ENCODE measurements around the gene DNAH8.

DNAH8 gene, protein sequence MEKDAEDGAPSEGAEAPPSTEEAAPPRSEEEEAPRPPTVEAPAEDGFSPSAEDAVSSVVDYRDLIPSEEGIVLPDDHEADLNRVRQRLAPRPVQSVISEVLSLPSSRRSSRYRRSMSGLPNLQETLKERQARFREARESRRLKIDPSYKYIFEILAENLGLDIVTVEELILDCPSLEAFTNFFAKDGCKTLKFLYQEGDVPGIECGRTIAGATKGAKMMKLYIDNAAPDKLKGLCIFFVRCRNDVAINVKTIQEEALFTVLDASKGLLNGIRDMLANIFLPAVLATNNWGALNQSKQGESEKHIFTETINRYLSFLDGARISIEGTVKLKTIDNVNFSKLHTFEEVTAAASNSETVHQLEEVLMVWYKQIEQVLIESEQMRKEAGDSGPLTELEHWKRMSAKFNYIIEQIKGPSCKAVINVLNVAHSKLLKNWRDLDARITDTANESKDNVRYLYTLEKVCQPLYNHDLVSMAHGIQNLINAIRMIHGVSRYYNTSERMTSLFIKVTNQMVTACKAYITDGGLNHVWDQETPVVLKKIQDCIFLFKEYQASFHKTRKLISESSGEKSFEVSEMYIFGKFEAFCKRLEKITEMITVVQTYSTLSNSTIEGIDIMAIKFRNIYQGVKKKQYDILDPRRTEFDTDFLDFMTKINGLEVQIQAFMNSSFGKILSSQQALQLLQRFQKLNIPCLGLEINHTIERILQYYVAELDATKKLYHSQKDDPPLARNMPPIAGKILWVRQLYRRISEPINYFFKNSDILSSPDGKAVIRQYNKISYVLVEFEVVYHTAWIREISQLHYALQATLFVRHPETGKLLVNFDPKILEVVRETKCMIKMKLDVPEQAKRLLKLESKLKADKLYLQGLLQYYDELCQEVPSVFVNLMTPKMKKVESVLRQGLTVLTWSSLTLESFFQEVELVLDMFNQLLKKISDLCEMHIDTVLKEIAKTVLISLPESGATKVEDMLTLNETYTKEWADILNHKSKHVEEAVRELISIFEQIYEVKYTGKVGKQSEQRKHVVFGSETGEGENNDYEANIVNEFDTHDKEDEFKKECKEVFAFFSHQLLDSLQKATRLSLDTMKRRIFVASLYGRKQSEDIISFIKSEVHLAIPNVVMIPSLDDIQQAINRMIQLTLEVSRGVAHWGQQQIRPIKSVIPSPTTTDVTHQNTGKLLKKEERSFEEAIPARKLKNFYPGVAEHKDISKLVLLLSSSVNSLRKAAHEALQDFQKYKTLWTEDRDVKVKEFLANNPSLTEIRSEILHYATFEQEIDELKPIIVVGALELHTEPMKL (N-terminal part only)

GRCh38 chr6:38715016-38715689, at the start of gene DNAH8:
Gene DNAH8, plus strand, starts transcription at chr6:38715311. Its CDS starts 7,499 bp downstream, at chr6:38722810.
- DNase-seq = no peak

GRCh38 chr6:38671885-38672467, 43.1 kb upstream of the DNAH8 start:
- peak; percentile 21 for DNase-seq

GRCh38 chr6:38673397-38674165, 41.5 kb upstream of the DNAH8 start:
- no peak for DNase-seq

DNA sequence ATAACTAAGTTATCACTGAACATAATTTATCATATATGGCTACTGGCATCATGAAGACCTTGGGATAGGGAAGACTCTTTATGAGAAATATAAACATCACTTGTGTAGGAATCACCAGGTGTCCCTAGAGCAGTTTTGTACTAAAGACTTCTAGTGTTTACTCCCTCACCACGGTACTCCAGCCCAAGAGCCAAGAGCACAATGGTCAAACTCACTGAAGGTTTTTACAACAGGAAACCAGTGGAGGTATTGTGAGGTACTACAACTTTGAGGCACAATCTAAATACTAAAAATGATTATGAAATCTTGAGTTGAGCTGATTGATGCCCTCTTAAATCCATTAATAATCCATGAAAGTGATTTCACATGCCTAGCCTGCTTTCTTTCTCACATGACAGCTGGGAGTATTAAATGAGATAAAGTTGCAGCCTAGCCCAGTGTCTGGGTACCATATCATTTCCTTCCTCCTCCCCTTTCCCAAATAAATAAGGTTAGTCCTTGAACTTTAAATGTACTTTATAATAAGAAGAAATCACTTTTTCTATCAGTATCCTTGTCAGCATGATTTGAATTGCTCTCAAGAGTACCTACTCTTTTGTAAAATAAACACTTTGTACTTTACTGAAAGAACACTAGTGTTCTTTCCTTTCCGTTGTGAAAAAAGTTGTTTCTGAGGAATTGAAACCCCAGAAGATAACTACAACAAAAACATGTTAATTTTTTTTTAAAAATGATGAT, 38.7 kb upstream of the DNAH8 start:
- DNase-seq = no peak

GRCh38 chr6:38676974-38677544, 38.1 kb upstream of the DNAH8 start:
- no peak for DNase-seq

DNA sequence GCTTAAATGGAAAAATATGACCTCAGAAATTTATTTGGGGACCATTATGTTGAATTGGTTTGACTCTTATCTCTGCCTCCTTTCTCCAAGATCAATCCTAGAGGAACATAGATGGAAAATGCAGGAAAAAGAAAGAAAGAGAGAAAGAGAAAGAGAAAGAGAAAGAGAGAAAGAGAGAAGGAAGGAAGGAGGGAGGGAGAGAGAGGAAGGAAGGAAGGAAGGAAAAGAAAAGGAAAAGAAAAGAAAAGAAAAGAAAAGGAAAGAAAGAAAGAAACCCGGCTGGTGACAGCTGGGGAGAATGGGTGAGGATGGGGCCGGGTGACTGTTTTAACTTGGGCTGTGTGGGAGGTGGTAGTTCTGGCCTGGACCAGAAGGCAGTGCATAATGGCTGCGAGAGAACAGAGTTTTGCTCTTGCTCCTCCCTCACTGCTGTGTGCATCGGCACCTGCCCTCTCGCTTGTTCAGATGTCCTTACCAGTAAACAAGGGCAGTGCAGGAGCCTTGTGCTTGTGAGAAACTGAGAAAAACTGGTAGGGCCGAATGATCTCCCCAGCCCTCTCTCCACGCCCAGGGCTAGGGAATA, 36.8 kb upstream of the DNAH8 start:
- DNase-seq = no peak

- DNase-seq = no peak
These were observed 35.4 kb upstream of the DNAH8 start for GRCh38 chr6:38679668-38680067.

DNA sequence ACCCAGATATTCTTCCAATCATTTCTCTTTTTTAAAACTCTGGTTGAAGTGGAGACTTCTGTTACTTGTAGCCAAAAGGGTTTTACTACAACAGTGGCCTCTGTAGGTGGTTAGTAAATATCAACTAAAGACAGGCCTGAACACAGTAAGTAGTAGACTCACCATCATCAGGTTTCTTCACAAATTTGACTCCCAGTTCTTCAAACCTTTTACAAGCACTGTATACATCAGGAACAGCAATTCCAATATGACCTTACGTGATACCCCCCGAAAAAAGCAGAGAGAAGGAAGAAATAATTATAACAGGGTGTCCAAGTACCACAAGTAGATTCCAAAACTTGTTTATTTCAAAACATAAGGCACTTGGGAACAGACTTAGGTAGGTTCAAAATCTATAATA, 33.3 kb upstream of the DNAH8 start:
- no peak for DNase-seq

DNA sequence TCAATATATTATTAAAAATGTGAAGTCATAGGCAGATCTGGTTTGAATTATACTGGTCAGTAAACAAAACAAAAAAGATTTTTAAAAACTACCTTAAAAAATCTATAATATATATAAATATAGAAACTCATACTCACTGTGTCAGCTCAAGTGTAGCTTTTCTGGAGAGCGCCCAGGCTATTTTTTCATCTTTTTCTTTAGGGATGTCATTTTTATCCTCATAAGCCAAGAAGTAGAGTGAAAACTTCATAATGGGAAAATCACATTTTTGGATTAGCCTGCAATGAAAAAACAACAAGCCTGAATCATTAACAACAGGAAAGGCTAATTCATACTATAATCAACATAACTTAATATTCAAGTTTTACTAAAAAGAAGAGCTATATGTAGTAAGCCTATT, 30.9 kb upstream of the DNAH8 start:
- no peak for DNase-seq

GRCh38 chr6:38684904-38685303, 30.2 kb upstream of the DNAH8 start:
- no peak for DNase-seq

DNA sequence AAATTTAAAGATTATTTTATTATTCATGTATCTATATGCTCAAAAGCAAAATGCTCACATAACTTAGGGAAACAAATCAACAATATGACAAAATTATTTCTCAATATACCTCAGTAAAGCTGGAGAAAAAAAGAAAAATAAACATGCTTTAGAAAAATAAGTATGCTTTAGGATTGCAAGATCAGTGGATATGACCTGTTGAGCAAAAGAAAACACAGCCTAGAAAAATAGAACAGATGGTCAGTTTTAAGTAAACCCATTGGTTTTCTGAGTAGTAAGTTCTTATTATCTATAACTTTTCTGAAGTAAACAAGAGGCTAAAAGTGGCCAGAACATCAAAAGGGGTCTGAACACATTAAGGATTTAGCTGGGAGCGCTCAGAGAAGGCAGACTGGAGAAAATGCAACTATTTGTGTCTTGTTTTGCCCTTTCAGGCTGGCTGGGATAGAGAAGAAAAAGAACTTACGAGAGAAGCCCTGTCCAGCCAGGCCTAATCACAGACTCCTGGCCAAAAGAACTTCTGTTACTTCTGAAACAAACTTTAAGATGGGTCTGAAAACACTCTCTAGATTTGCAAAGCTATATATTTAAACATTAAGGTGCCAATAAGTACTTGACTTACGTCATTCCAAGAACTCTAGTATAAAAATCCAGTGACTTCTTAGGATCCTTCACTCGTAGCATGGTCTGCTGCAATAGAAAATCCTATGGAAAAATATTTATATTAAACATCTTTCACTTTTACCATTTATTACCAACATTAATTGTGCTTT, 28.7 kb upstream of the DNAH8 start:
- DNase-seq = no peak

DNA sequence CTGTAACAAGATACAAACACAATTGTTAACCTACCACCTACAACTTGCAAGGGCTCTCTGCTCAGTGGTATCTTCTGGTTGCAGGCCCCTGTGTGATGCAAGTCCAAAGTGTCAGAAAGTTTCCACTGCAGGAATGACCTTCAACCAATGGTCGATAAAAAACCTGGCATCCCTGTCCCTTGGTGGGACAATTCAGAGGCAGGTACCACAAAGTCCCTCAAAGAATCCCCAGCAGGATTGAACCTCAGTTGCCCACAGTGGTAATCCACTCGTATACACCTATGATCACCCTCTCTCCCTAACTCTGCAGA, 28.1 kb upstream of the DNAH8 start:
- DNase-seq = no peak

DNA sequence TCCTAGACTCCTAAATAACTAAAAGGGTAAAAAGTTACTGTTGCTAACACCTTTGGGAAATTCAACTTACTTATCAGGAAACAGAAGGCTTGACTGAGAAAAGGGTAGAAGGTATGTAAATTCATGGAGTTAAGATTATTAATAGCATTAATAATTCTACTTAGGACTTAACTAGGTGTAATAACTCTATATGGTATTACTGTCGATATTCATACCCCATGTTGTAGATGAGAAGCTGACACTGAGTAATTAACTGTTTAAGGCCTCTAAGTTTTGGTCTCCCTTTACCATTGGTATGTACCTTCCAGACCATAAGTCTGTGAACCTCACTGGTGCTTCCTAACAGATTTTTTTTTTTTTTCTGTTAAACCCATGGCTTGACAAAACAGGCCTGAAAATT, 27.6 kb upstream of the DNAH8 start:
- DNase-seq = no peak

GRCh38 chr6:38688579-38689087, 26.5 kb upstream of the DNAH8 start:
- no peak for DNase-seq

DNA sequence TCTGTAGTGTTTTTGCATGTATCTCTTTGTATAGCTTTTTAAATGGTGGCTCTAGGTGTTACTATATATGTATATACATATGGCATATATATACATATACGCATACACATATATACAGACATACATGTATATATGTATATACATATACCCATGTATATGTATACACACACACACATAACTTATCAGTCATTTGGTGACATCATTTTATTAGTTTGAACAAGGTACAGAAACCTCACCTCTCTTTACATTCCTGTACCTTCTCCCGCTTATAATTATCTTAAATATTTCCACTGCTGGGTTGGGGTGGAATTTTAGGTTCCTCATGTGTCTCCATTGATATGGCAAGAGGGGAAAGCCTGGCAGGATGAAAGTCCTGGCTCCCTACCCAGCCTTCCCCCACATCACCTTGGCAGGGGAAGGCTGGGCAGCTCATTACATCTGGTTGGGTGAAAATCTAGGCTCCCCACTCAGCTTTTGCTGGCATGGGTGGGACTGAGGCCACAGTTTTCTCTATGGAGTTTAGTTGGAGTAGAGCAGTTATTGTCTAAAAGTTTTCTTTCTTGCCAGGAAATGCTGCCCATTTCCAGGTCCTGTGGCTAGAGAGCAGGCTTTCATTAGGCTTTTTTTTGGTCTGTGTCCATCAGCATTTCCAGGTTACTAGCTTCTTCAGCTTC, 19.7 kb upstream of the DNAH8 start:
- DNase-seq = no peak

DNA sequence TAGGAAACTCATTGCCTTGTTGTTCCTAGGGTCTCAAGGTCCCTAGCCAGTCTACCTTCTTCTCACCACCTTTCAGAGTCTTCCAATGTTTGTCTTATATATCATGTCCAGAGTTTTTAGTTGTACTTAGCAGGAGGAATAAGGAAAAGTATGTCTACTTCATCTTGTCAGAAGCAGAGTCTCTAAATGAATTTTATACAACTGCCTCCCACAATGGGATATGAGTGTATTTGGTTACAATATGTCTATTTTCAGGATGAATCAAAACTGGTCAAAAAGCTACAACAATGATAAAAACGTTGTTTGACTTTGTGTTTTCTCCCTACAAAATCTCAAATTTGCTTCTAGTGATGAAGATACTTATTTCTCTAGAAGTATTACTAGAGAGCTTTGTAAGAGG, 19.2 kb upstream of the DNAH8 start:
- DNase-seq = no peak

DNA sequence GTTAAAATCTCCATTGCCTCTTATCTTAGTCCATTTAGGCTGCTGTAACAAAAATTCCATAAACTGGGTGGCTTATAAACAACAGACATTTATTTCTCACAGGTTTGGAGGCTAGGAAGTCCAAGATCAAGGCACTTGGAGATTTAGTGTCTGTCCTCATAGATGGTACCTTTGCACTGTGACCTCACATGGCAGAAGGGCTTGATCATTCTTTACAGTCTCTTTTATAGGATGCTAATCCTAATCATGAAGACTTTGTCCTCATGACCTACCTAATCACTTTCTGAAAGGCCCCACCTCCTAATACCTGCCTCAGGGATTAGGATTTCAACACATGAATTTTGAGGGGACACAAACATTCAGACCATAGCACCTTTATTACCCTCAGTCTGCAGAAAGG, 18.8 kb upstream of the DNAH8 start:
- DNase-seq = no peak

DNA sequence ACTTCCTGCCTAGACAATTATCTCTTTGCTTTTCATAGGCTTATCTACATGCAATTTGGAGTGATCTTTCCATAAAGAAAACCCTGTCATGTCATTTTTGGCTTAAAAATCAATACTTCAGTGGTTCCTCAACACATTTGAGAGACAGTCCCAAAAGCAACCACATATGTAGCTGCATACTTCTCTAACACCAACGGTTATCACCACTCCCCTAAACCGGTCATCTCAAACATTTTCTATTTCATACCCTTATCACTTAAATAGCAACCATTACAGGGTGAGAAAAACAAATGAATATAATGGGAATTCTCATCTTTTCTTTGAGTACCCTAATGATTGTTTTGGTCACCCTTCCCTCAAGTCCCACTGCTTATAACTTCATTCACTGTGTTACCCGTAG, 17.3 kb upstream of the DNAH8 start:
- no peak for DNase-seq

Data from activated T-cell treated with anti-CD3 and anti-CD28 coated beads for 4 hours (primary cell).